SK-N-SH treated with all-trans-retinoic acid at 6 μM for 48 hours (cell line): ENCODE results near the gene SHROOM4.

Source experiments
- CREB5 ChIP-seq: fragments of 250-450 bp; sonication (Bioruptor Pico); IDR thresholded peaks from 2 replicates; pipeline ENCODE4 v1.5.1; 2020; ENCODE audit warnings: low read depth, mild to moderate bottlenecking, moderate library complexity
- POU6F1 ChIP-seq: fragments of 250-450 bp; sonication (Bioruptor Pico); IDR thresholded peaks from 2 replicates; pipeline ENCODE4 v1.8.0; 2021; ENCODE audit warnings: low read depth, mild to moderate bottlenecking, moderate library complexity, borderline replicate concordance
- RARB ChIP-seq: fragments of 250-450 bp; sonication (Bioruptor Pico); IDR thresholded peaks from 2 replicates; pipeline ENCODE4 v1.8.0; 2021; ENCODE audit warnings: mild to moderate bottlenecking, moderate library complexity
- ZNF70 ChIP-seq: fragments of 450-650 bp; formaldehyde crosslinking; IDR thresholded peaks from 2 replicates; pipeline ENCODE4 v1.5.0; 2020; ENCODE audit warnings: mild to moderate bottlenecking, moderate library complexity

- TF ChIP-seq ZNF70 (CRISPR knock-in tag): no peak
- no peak for TF ChIP-seq POU6F1
- TF ChIP-seq RARB (CRISPR knock-in tag): no peak
- no peak for TF ChIP-seq CREB5 (CRISPR knock-in tag)
Measured at GRCh38 chrX:50629774-50630173, 184.2 kb downstream of the SHROOM4 start.
